Suprapubic skin (tissue), 4 donors: Measurements from ENCODE around the gene ARHGAP25.

Experiments
- CTCF ChIP-seq, 2 donors: fragments of 200-600 bp in 1 of 2; fragments of 450-650 bp in 1 of 2; sonication (generic) in 1 of 2; IDR thresholded peaks; one replicate each; pipeline ENCODE4 v1.5.1; 2016 to 2019; ENCODE audit warnings: antibody characterized with exemption in 2 of 2, mild to moderate bottlenecking in 1 of 2, moderate library complexity in 1 of 2
- EP300 ChIP-seq: sonication (generic); formaldehyde crosslinking; IDR thresholded peaks from one replicate; pipeline ENCODE4 v1.6.1; 2017; ENCODE audit warnings: antibody characterized with exemption
- POLR2A ChIP-seq, 2 donors: fragments of 450-650 bp; IDR thresholded peaks; one replicate each; pipeline ENCODE4 v1.6.1; 2017; ENCODE audit warnings: antibody characterized with exemption in 2 of 2, mild to moderate bottlenecking in 2 of 2, moderate library complexity in 2 of 2
- POLR2AphosphoS5 ChIP-seq, 3 donors: sonication (generic); formaldehyde crosslinking; IDR thresholded peaks; one replicate each; pipeline ENCODE4 v1.6.1; 2017; ENCODE audit warnings: antibody characterized with exemption in 3 of 3

GRCh38 chr2:68757081-68757480 is 22.5 kb downstream of the ARHGAP25 start:
- no peak for TF ChIP-seq CTCF (IDR thresholded peaks at IDR 0.05)
- TF ChIP-seq POLR2A (IDR thresholded peaks at IDR 0.05), result no peak
- TF ChIP-seq EP300, result no peak
- TF ChIP-seq POLR2AphosphoS5 (IDR thresholded peaks at IDR 0.05), result no peak
